Smooth muscle cell (in vitro differentiated cells): ENCODE results near the gene TYMP. TPM values are rescaled to one million over a fixed set of nuclear protein-coding genes. Genes with fewer than 3 reads are reported as not detected.

ENCODE experiments used
- DNase-seq: peaks from one replicate; lab custom pipeline; 2025; ENCODE audit not compliant: unreplicated experiment; lab: John Stamatoyannopoulos, UW
- H2AFZ ChIP-seq: fragments of 200-600 bp; sonication (generic); 2 replicates; pipeline ENCODE4 v1.6.0; 2016; ENCODE audit warnings: antibody characterized with exemption, low read depth, mild to moderate bottlenecking
- H3F3A ChIP-seq: fragments of 200-600 bp; sonication (generic); 2 replicates; pipeline ENCODE4 v1.6.0; 2017; ENCODE audit warnings: antibody characterized with exemption, low read depth
- H3K27ac ChIP-seq: fragments of 200-600 bp; sonication (generic); 2 replicates; pipeline ENCODE4 v1.5.1; 2016; ENCODE audit warnings: low read depth, mild to moderate bottlenecking
- H3K27me3 ChIP-seq: fragments of 200-600 bp; sonication (generic); 2 replicates; pipeline ENCODE4 v1.6.1; 2016; ENCODE audit warnings: low read depth, mild to moderate bottlenecking
- H3K36me3 ChIP-seq: fragments of 200-600 bp; sonication (generic); 2 replicates; pipeline ENCODE4 v1.5.1; 2016; ENCODE audit warnings: low read depth
- H3K4me1 ChIP-seq: fragments of 200-600 bp; sonication (generic); 2 replicates; pipeline ENCODE4 v1.5.1; 2016; ENCODE audit warnings: low read depth
- H3K4me2 ChIP-seq: fragments of 200-600 bp; sonication (generic); 2 replicates; pipeline ENCODE4 v1.6.0; 2016; ENCODE audit warnings: mild to moderate bottlenecking
- H3K4me3 ChIP-seq: fragments of 200-600 bp; sonication (generic); 2 replicates; pipeline ENCODE4 v1.5.1; 2016; ENCODE audit warnings: mild to moderate bottlenecking
- H3K79me2 ChIP-seq: fragments of 200-600 bp; sonication (generic); 2 replicates; pipeline ENCODE4 v1.6.0; 2016; ENCODE audit warnings: low read depth, mild to moderate bottlenecking
- H3K9ac ChIP-seq: fragments of 200-600 bp; sonication (generic); 2 replicates; pipeline ENCODE4 v1.6.0; 2016; ENCODE audit warnings: low read depth
- H3K9me3 ChIP-seq: fragments of 200-600 bp; sonication (generic); replicated peaks from 2 replicates; pipeline ENCODE4 v1.5.1; 2016; ENCODE audit warnings: low read depth
- H4K20me1 ChIP-seq: fragments of 200-600 bp; sonication (generic); 2 replicates; pipeline ENCODE4 v1.6.0; 2016; ENCODE audit warnings: low read depth
- WGBS: methylation state at CpG from one replicate; pipeline ENCODE4 v1.1.7; 2016; ENCODE audit warnings: low lambda C conversion rate; 5-methylcytosine and 5-hydroxymethylcytosine counted together
- polyA plus RNA-seq: library from polyadenylated mRNA; unstranded; fragments of >200 nt; fragmentation: Nextera tagmentation; extraction: Ambion mirVana; gene quantifications from 2 replicates; pipeline ENCODE4 v1.2.1, GENCODE V29; 2016
- total RNA-seq: library from RNA; depleted of rRNA; stranded (reverse); fragments of >200 nt; gene quantifications from 2 replicates; pipeline ENCODE4 v1.2.3, GENCODE V29; 2014
- TF ChIP-seq, protein P1 (sequence below): fragments of 200-600 bp; sonication (generic); IDR thresholded peaks from 2 replicates; pipeline ENCODE4 v1.5.1; 2017; ENCODE audit warnings: borderline replicate concordance, mild to moderate bottlenecking, antibody characterized with exemption; ENCODE audit not compliant: insufficient read depth, poor library complexity, severe bottlenecking

The TYMP gene
- total and polyA plus RNA-seq, 2 experiments from 2014 or later: 87.4 to 287 TPM

DNA sequence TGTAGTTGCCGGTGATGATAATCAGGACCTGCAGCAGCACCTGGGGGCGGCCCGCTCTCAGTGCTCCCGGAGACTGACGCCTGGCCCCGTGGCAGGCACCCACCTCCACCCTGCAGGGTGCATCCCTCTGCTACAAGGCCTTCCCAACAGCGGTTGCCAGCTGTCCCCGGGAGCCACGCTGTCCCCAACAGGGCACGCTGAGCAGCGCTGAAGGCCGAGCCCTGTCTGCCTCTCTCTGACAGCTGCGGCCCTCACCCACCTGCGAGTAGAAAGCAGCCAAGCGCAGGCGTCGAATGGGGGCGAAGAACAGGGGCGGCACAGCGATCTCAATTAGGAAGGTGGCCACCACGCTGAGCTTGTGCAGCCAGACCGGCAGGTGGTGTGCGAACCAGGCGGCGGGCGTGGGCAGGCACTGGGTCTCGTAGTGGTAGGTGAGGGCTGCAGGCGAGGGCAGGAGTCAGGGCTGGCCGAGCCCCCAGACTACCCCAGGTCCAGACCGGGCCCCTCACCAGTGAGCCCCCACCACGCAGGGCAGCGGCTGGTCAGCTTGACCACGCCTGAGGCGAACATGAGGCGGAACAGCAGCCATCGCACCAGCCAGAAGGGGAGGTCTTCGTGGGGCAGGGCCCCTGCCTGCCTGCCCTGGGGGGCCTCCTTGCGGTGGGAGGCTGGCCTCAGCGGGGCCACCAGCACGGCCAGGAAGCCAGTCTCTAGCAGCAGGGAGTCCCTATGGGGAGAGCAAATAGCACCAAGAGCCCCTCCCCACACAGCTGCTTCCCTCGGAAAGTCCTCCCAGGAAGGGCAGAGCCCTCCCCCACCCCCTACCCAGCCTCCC lies 23.8 kb downstream of the TYMP start:
- H3K9ac ChIP-seq: peak overlapping the region; percentile 89

DNA sequence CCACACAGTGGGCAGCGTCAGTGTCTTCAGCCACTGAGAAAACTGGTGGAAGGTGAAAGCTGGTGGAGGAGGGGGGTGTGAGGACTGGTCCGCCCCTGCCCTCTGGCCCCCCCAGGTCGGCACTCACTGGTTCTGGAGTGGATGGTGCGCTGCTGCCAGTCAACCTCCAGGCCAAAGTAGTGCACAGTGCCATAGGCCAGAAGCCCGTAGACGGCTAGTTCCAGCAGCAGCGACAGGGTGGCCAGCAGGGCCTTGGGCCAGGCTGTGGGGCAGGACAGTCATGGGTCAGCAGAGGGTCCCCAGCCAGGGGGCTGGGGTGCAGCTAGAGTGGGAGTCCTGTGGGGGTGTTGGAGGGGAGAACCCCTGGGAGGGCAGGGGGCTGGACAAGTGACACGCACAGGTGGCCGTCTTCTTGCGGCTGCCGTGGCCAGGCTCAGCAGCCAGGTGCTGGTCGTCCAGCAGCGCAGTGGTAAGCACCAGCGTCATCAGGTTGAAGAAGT lies 24.5 kb downstream of the TYMP start:
- no peak for DNase-seq
- Histone ChIP-seq H3F3A (peaks cover 6% of the 10 kb centered on the region), H2AFZ (no peak overlapping the region), H3K9ac (no peak overlapping the region), H3K9me3 (no peaks in the 10 kb centered on the region), H4K20me1 (peaks cover 6% of the 10 kb centered on the region), H3K36me3 (no peaks in the 10 kb centered on the region), H3K79me2 (peaks cover 37% of the 10 kb centered on the region), H3K4me1 (peaks cover 12% of the 10 kb centered on the region), H3K4me3 (no peak overlapping the region), H3K4me2 (no peak overlapping the region), H3K27ac (no peak overlapping the region), H3K27me3 (no peaks in the 10 kb centered on the region)
- TF ChIP-seq, protein P1, sequence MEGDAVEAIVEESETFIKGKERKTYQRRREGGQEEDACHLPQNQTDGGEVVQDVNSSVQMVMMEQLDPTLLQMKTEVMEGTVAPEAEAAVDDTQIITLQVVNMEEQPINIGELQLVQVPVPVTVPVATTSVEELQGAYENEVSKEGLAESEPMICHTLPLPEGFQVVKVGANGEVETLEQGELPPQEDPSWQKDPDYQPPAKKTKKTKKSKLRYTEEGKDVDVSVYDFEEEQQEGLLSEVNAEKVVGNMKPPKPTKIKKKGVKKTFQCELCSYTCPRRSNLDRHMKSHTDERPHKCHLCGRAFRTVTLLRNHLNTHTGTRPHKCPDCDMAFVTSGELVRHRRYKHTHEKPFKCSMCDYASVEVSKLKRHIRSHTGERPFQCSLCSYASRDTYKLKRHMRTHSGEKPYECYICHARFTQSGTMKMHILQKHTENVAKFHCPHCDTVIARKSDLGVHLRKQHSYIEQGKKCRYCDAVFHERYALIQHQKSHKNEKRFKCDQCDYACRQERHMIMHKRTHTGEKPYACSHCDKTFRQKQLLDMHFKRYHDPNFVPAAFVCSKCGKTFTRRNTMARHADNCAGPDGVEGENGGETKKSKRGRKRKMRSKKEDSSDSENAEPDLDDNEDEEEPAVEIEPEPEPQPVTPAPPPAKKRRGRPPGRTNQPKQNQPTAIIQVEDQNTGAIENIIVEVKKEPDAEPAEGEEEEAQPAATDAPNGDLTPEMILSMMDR: no peak
- 97% methylated on average over 9 of the region's 14 CpGs for WGBS

More for the DNA sequence above, 23.8 kb downstream of the TYMP start:
- Histone ChIP-seq H3K27me3 (no peaks in the 10 kb centered on the region), H3K4me2 (peak overlapping the region; percentile 95), H3K27ac (no peak overlapping the region), H3K4me1 (peaks cover 12% of the 10 kb centered on the region), H3K4me3 (peak overlapping the region; percentile 99), H2AFZ (no peak overlapping the region), H4K20me1 (peaks cover 6% of the 10 kb centered on the region), H3K79me2 (peaks cover 44% of the 10 kb centered on the region), H3F3A (peaks cover 6% of the 10 kb centered on the region), H3K9me3 (no peaks in the 10 kb centered on the region), H3K36me3 (no peaks in the 10 kb centered on the region)
- no peak for DNase-seq
- TF ChIP-seq, protein P1: no peak
- 93% methylated on average over 41 of the region's 41 CpGs for WGBS

DNA sequence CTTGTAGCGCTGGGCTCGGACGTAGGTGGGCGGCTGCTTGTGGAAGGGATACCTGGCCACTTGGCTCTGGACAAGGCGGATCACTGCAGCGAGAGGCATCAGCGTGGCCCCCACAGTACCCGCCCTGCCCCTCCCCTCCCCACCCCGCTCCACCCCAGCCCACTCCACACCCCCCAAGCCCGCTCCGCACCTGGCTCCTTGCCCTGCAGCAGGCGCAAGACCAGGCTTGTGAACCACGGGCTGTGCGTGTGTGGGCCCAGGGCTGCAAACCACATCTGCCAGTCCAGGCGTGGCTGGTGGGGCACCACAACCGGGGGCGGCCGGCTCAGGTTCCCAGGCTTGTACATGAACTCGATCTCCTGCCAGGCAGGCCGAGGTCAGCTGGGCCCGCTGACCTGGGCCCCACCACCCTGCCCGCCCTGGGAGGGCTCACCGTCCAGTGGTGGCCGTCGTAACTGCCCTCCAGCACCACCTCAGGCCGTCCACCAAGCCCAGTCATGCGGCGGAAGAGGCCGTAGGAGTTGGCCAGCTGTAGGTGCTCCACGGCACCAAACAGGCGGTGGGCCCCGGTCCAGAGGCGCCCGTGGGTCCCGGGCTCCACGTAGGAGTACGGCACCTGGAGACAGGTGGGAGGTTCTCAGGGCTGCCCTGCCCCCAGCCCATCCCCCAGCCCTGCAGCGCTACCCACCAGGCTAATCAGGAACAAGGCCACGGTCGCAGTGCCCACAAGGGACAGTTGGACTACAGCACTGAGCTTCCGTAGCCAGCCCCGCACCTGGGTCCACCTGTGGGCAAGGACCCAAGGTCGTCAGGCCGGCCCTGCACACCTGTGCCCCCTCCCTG lies 25.2 kb downstream of the TYMP start:
- no peak for DNase-seq
- Histone ChIP-seq H4K20me1 (peaks cover 5% of the 10 kb centered on the region), H2AFZ (no peak overlapping the region), H3K4me2 (no peak overlapping the region), H3K27me3 (no peaks in the 10 kb centered on the region), H3K36me3 (no peaks in the 10 kb centered on the region), H3K4me3 (no peak overlapping the region), H3F3A (peaks cover 6% of the 10 kb centered on the region), H3K9me3 (no peaks in the 10 kb centered on the region), H3K4me1 (peaks cover 12% of the 10 kb centered on the region), H3K27ac (no peak overlapping the region), H3K9ac (no peak overlapping the region), H3K79me2 (peaks cover 30% of the 10 kb centered on the region)
- TF ChIP-seq, protein P1: no peak
- 98% methylated on average over 30 of the region's 44 CpGs for WGBS
